Liver (tissue), 9 donors: ENCODE measurements around the gene CAPZB. TPM values are rescaled to one million over a fixed set of nuclear protein-coding genes. Genes with fewer than 3 reads are reported as not detected.

ENCODE experiments used
- DNase-seq: peaks from one replicate; pipeline ENCODE4 v3.0.0-alpha.2; 2017; ENCODE audit warnings: low spot score
- H3K27ac ChIP-seq, 2 donors: one replicate each; pipeline ENCODE4 v1.7.0; 2013; ENCODE audit warnings: inconsistent platforms in 2 of 2, low read length in 2 of 2, control low read depth in 1 of 2, low read depth in 1 of 2, mild to moderate bottlenecking in 1 of 2
- H3K27me3 ChIP-seq, 4 donors: one replicate each; pipeline versions ENCODE4 v1.6.1 to v1.7.0; 2013; ENCODE audit warnings: low read length in 3 of 4, inconsistent platforms in 1 of 4, mild to moderate bottlenecking in 1 of 4, moderate library complexity in 1 of 4; ENCODE audit not compliant: control insufficient read depth in 4 of 4, insufficient read depth in 4 of 4
- H3K36me3 ChIP-seq, 4 donors: one replicate each; pipeline versions ENCODE4 v1.6.1 to v1.7.0; 2013; ENCODE audit warnings: low read length in 3 of 4, mild to moderate bottlenecking in 3 of 4, low read depth in 1 of 4, moderate library complexity in 1 of 4; ENCODE audit not compliant: control insufficient read depth in 4 of 4, insufficient read depth in 3 of 4
- H3K4me1 ChIP-seq, 4 donors: one replicate each; pipeline versions ENCODE4 v1.6.1 to v1.7.0; 2013; ENCODE audit warnings: low read length in 3 of 4, mild to moderate bottlenecking in 3 of 4, moderate library complexity in 1 of 4; ENCODE audit not compliant: control insufficient read depth in 4 of 4, insufficient read depth in 4 of 4
- H3K4me3 ChIP-seq, 3 donors: one replicate each; pipeline versions ENCODE4 v1.6.1 to v1.7.0; 2013; ENCODE audit warnings: low read length in 3 of 3, control low read depth in 1 of 3, low read depth in 1 of 3, mild to moderate bottlenecking in 1 of 3
- H3K9ac ChIP-seq, 2 donors: one replicate each; pipeline ENCODE4 v1.7.0; 2013; ENCODE audit warnings: low read length in 2 of 2, mild to moderate bottlenecking in 2 of 2, moderate library complexity in 2 of 2, control low read depth in 1 of 2, low read depth in 1 of 2
- H3K9me3 ChIP-seq, 4 donors: one replicate each; pipeline versions ENCODE4 v1.6.1 to v1.7.0; 2013; ENCODE audit warnings: low read length in 3 of 4; ENCODE audit not compliant: control insufficient read depth in 4 of 4
- EGR1 ChIP-seq, 2 donors: IDR thresholded peaks; 2 replicates each; pipeline ENCODE4 v1.6.1; 2016 to 2018; ENCODE audit warnings: antibody characterized with exemption in 2 of 2, low read depth in 2 of 2
- FOXA1 ChIP-seq: IDR thresholded peaks from 2 replicates; pipeline ENCODE4 v1.6.1; 2016; ENCODE audit warnings: antibody characterized with exemption
- FOXA2 ChIP-seq: IDR thresholded peaks from 2 replicates; pipeline ENCODE4 v1.6.1; 2016; ENCODE audit warnings: antibody characterized with exemption
- GABPA ChIP-seq, 2 donors: IDR thresholded peaks in 1 of 2; conservative IDR thresholded peaks in 1 of 2; 2 replicates each; pipeline ENCODE4 v1.6.1; 2016; ENCODE audit warnings: antibody characterized with exemption in 2 of 2, mild to moderate bottlenecking in 1 of 2, moderate library complexity in 1 of 2
- HNF4A ChIP-seq, 2 donors: conservative IDR thresholded peaks; 2 replicates each; pipeline ENCODE4 v1.6.1; 2016; ENCODE audit warnings: antibody characterized with exemption in 2 of 2, mild to moderate bottlenecking in 2 of 2
- HNF4G ChIP-seq: IDR thresholded peaks from 2 replicates; pipeline ENCODE4 v1.6.1; 2016; ENCODE audit warnings: antibody characterized with exemption
- NR2F2 ChIP-seq: IDR thresholded peaks from 2 replicates; pipeline ENCODE4 v1.6.1; 2016; ENCODE audit warnings: antibody characterized with exemption
- RAD21 ChIP-seq, 2 donors: IDR thresholded peaks; 2 replicates each; pipeline ENCODE4 v1.6.1; 2016; ENCODE audit warnings: antibody characterized with exemption in 2 of 2, mild to moderate bottlenecking in 2 of 2
- RXRA ChIP-seq, 2 donors: IDR thresholded peaks; 2 replicates each; pipeline ENCODE4 v1.6.1; 2017 to 2018; ENCODE audit warnings: antibody characterized with exemption in 2 of 2, mild to moderate bottlenecking in 1 of 2
- SP1 ChIP-seq: IDR thresholded peaks from 2 replicates; pipeline ENCODE4 v1.6.1; 2018; ENCODE audit warnings: antibody characterized with exemption, mild to moderate bottlenecking
- TAF1 ChIP-seq: conservative IDR thresholded peaks from 2 replicates; pipeline ENCODE4 v1.6.1; 2016; ENCODE audit warnings: antibody characterized with exemption, mild to moderate bottlenecking
- YY1 ChIP-seq: IDR thresholded peaks from 2 replicates; pipeline ENCODE4 v1.6.1; 2016; ENCODE audit warnings: antibody characterized with exemption, mild to moderate bottlenecking
- WGBS: extraction: QIAGEN DNeasy Blood & Tissue Kit; methylation state at CpG from one replicate; pipeline ENCODE4 v1.1.7; 2013; 5-methylcytosine and 5-hydroxymethylcytosine counted together
- polyA plus RNA-seq, 2 donors: library from polyadenylated mRNA; stranded (reverse) in 1 of 2; unstranded in 1 of 2; fragments of 200-250 nt in 1 of 2; fragments of >200 nt in 1 of 2; fragmentation: Nextera tagmentation in 1 of 2; extraction: Ambion mirVana in 1 of 2; gene quantifications; one replicate each; pipeline versions ENCODE4 v1.2.1 to v1.2.3, GENCODE V29; 2013 to 2015
- total RNA-seq, 2 donors: library from RNA; depleted of rRNA; stranded (reverse); fragments of >200 nt; gene quantifications; one replicate each; pipeline ENCODE4 v1.2.3, GENCODE V29; 2014
- TF ChIP-seq, protein P1 (sequence below): IDR thresholded peaks from 2 replicates; pipeline ENCODE4 v1.6.1; 2016; ENCODE audit warnings: antibody characterized with exemption, mild to moderate bottlenecking
- TF ChIP-seq, protein P2 (sequence below): fragments of 150-350 bp; IDR thresholded peaks from 2 replicates; pipeline ENCODE4 v1.5.1; 2017; ENCODE audit warnings: improper control_type of control experiment, low read depth, low read length; ENCODE audit not compliant: missing input control
- TF ChIP-seq, protein P3 (sequence below): IDR thresholded peaks from 2 replicates; pipeline ENCODE4 v1.6.1; 2016; ENCODE audit warnings: antibody characterized with exemption
- TF ChIP-seq, protein P4 (sequence below): IDR thresholded peaks from 2 replicates; pipeline ENCODE4 v1.6.1; 2016; ENCODE audit warnings: antibody characterized with exemption
- donor health status: healthy.
- donor health status: healthy.
- donor health status: healthy.
- donor health status: healthy.
- donor health status: healthy.

CAPZB gene
- total and polyA plus RNA-seq, 4 donors: 38.3 to 98.9 (median 51.1) TPM

DNA sequence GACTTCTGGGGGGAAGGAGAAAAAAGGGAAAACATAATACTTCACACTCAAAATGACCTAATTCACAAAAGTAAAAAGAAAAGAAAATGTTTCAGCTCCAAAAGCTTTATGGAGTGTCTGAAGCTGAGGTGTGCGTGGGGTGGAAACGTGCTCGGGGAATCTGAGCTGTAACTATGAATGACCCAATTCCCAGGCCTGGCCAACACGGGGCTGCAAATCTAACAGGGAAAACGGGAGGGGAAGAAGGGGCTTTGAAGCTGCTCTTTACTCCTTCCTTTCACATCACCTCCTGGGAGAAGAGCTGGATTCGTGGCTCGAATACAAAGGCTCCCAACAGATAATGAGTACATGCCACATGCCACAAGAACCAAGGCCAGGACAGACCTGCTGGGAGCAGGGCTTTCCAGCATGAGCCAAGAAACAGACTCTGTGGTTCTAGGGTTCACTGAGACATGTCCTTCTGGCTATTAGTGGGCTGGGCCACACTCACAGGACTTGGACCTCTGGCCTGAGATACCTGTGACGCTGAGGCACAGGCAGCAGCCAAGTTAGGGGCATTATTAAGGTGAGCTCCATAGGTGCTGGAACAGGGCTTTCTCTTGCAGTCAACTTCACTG lies 121.7 kb downstream of the CAPZB start:
- H3K27ac ChIP-seq: no peak overlapping the region
- peaks cover 0 to 16% (median 13%) of the 10 kb centered on the region in 4 donors for H3K4me1 ChIP-seq
- WGBS: 73% methylated on average over 8 of the region's 8 CpGs
- no peak overlapping the region for H3K9ac ChIP-seq
- H3K4me3 ChIP-seq: no peak overlapping the region
- no peak for TF ChIP-seq SP1
- TF ChIP-seq HNF4A (conservative IDR thresholded peaks at IDR 0.05): peak in 1 of 2 donors; percentile 34
- no peak for TF ChIP-seq FOXA2
- TF ChIP-seq, protein P1, sequence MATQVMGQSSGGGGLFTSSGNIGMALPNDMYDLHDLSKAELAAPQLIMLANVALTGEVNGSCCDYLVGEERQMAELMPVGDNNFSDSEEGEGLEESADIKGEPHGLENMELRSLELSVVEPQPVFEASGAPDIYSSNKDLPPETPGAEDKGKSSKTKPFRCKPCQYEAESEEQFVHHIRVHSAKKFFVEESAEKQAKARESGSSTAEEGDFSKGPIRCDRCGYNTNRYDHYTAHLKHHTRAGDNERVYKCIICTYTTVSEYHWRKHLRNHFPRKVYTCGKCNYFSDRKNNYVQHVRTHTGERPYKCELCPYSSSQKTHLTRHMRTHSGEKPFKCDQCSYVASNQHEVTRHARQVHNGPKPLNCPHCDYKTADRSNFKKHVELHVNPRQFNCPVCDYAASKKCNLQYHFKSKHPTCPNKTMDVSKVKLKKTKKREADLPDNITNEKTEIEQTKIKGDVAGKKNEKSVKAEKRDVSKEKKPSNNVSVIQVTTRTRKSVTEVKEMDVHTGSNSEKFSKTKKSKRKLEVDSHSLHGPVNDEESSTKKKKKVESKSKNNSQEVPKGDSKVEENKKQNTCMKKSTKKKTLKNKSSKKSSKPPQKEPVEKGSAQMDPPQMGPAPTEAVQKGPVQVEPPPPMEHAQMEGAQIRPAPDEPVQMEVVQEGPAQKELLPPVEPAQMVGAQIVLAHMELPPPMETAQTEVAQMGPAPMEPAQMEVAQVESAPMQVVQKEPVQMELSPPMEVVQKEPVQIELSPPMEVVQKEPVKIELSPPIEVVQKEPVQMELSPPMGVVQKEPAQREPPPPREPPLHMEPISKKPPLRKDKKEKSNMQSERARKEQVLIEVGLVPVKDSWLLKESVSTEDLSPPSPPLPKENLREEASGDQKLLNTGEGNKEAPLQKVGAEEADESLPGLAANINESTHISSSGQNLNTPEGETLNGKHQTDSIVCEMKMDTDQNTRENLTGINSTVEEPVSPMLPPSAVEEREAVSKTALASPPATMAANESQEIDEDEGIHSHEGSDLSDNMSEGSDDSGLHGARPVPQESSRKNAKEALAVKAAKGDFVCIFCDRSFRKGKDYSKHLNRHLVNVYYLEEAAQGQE: no peak
- TF ChIP-seq GABPA (IDR thresholded peaks at IDR 0.05 in 1 of 2, conservative IDR thresholded peaks at IDR 0.05 in 1 of 2): no peak
- no peak for TF ChIP-seq FOXA1
- TF ChIP-seq, protein P2, sequence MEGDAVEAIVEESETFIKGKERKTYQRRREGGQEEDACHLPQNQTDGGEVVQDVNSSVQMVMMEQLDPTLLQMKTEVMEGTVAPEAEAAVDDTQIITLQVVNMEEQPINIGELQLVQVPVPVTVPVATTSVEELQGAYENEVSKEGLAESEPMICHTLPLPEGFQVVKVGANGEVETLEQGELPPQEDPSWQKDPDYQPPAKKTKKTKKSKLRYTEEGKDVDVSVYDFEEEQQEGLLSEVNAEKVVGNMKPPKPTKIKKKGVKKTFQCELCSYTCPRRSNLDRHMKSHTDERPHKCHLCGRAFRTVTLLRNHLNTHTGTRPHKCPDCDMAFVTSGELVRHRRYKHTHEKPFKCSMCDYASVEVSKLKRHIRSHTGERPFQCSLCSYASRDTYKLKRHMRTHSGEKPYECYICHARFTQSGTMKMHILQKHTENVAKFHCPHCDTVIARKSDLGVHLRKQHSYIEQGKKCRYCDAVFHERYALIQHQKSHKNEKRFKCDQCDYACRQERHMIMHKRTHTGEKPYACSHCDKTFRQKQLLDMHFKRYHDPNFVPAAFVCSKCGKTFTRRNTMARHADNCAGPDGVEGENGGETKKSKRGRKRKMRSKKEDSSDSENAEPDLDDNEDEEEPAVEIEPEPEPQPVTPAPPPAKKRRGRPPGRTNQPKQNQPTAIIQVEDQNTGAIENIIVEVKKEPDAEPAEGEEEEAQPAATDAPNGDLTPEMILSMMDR: no peak
- TF ChIP-seq, protein P3, sequence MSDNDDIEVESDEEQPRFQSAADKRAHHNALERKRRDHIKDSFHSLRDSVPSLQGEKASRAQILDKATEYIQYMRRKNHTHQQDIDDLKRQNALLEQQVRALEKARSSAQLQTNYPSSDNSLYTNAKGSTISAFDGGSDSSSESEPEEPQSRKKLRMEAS: no peak
- H3K36me3 ChIP-seq: no peaks in the 10 kb centered on the region
- H3K27me3 ChIP-seq: no peaks in the 10 kb centered on the region
- DNase-seq: no peak
- no peaks in the 10 kb centered on the region for H3K9me3 ChIP-seq

DNA sequence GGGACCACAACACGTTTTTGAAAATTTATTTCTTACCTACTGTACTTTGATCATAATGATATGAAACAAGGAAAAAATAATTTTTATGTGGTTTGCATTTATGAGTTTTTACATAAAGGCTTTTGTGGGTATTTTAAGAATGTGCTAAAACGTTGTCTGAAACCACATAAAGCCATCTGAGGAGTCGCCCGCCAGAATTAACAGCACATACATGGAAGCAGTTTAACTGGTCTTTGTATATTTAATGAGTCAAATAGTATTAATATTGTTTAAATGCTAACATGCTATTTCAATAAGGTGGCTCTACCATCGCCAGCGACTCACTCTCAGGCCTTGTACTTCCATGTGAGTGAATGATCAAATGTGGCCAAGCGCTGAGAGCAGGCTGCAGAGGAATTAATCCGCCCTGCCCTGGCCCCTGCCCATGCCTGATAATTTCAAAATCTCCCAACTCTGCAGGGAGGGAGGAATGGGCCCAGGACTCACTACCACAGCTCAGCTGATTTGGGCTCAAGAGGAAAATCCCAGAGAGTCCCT lies 123.7 kb downstream of the CAPZB start:
- peaks cover 0 to 11% (median 6%) of the 10 kb centered on the region in 4 donors for H3K4me1 ChIP-seq
- H3K27ac ChIP-seq: no peak overlapping the region
- 91% methylated on average over 8 of the region's 8 CpGs for WGBS
- H3K9ac ChIP-seq: no peak overlapping the region
- DNase-seq: no peak
- H3K27me3 ChIP-seq: no peaks in the 10 kb centered on the region
- H3K36me3 ChIP-seq: peaks cover 0 to 6% (median 0%) of the 10 kb centered on the region in 4 donors
- H3K4me3 ChIP-seq: no peak overlapping the region
- H3K9me3 ChIP-seq: no peaks in the 10 kb centered on the region
- TF ChIP-seq FOXA2 (no peak), NR2F2 (no peak), FOXA1 (no peak), EGR1 (IDR thresholded peaks at IDR 0.05; ENCODE audit: low read depth in 2 of 2) (no peak), SP1 (no peak), RAD21 (IDR thresholded peaks at IDR 0.05) (no peak), HNF4G (no peak), GABPA (IDR thresholded peaks at IDR 0.05 in 1 of 2, conservative IDR thresholded peaks at IDR 0.05 in 1 of 2) (no peak), YY1 (no peak), HNF4A (conservative IDR thresholded peaks at IDR 0.05) (no peak), TAF1 (no peak), RXRA (IDR thresholded peaks at IDR 0.05) (no peak)
- TF ChIP-seq, protein P4, sequence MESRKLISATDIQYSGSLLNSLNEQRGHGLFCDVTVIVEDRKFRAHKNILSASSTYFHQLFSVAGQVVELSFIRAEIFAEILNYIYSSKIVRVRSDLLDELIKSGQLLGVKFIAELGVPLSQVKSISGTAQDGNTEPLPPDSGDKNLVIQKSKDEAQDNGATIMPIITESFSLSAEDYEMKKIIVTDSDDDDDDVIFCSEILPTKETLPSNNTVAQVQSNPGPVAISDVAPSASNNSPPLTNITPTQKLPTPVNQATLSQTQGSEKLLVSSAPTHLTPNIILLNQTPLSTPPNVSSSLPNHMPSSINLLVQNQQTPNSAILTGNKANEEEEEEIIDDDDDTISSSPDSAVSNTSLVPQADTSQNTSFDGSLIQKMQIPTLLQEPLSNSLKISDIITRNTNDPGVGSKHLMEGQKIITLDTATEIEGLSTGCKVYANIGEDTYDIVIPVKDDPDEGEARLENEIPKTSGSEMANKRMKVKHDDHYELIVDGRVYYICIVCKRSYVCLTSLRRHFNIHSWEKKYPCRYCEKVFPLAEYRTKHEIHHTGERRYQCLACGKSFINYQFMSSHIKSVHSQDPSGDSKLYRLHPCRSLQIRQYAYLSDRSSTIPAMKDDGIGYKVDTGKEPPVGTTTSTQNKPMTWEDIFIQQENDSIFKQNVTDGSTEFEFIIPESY: no peak
- TF ChIP-seq, protein P2: no peak
